Stimulated activated CD4-positive, alpha-beta T cell treated with anti-CD3 and anti-CD28 coated beads, Interleukin-2, amount 100 ng/mL, for 24 hours (primary cell): Measurements from ENCODE around the gene APOBR.
A peak's percentile ranks its signal among the peaks of the same experiment; 100 is the strongest.
"Not testable (repeated sequence)": the region's sequence is repeated elsewhere in the genome, so short reads cannot be mapped to it uniquely, and the experiment has no call there.

Experiments
- DNase-seq, 2 donors: peaks; one replicate each; pipeline ENCODE4 v3.0.0-alpha.2; 2020

The APOBR gene

GRCh38 chr16:28494121-28494851 lies at the start of gene APOBR:
Gene APOBR, plus strand, starts transcription at chr16:28494643. Its CDS starts 39 bp downstream, at chr16:28494682.
- peak; percentile 77 to 86 for DNase-seq

- DNase-seq: not testable (repeated sequence)
Observed at GRCh38 chr16:28446388-28446787, 48.1 kb upstream of the APOBR start.

DNA sequence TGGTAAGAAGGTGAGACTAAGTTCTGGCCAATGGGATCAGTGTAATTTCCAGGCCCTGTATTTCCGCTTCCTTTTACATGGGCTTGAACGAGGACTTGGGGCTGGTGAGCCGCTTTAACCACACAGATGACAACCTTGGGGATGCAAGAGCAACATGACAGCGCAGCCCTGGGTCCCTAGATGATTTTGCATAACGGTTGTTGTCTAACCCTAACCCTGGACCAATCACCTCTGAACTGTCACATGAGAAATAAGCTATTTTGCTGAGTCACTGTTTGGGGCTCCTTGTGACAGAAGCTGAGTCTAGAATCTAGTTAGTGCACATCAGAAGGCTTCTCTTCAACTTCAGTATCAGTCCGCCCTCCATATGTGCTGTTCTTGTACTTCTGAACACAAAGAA lies 47.4 kb upstream of the APOBR start:
- DNase-seq: not testable (repeated sequence)

GRCh38 chr16:28473714-28474265 lies 20.7 kb upstream of the APOBR start:
- DNase-seq: peak in 1 of 2 donors; percentile 7

- no peak for DNase-seq
Observed at GRCh38 chr16:28475221-28475620, 19.2 kb upstream of the APOBR start.

DNA sequence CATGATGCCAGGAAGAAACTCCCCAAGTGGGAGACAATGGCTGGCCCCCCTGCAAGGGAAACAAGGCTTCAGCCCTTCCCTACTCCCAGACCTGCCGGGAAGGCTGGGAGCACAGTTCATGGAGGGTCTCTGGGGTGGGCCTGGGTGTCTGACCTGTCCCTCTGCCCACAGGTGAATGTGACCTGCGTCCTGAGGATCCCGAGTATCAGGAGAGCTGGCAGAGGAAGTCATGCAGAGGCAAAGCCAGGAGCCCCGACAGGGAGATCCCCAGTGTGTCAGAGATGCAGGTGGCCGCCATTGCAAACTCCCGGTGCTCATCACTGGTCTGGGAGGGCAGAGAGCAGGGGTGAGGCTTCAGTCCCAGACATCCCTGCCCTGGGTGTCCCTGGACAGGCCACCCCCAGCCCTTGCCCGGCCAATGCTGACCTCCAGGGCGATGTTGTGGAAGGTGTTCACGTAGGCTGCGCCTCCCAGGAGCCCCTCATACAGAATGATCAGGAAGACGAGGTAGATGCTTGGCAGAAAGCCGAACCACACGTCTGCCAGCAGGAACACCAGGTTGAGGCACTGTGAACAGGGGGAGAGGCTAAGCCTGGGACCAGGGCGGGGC lies 17.0 kb upstream of the APOBR start:
- DNase-seq: no peak

- DNase-seq: no peak
Observed at GRCh38 chr16:28478506-28479180, 15.8 kb upstream of the APOBR start.

- no peak for DNase-seq
Observed at GRCh38 chr16:28482026-28482425, 12.4 kb upstream of the APOBR start.

- DNase-seq: not testable (repeated sequence)
Observed at GRCh38 chr16:28483361-28483760, 11.1 kb upstream of the APOBR start.

DNA sequence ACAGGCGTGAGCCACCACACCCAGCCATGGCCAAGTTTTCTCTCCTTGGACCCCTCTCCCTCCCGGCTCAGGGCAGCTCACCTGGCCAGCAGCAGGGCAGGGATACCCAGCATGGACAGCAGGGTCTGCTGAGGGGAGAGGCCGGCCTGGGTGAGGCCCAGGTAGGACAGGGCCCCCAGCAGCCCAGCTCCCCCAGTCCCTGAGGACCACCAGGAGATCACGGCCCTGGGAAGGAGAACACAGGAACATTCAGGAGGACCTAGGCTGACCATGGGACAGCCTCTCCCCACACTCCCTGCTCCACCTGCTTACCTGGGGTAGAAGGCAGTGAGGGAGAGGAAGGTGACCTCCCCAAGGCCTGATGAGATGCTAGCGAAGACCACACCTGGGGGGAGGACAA lies 8.2 kb upstream of the APOBR start:
- no peak for DNase-seq

- peak; percentile 23 to 30 for DNase-seq
Observed at GRCh38 chr16:28491230-28491969, 3.0 kb upstream of the APOBR start.

DNA sequence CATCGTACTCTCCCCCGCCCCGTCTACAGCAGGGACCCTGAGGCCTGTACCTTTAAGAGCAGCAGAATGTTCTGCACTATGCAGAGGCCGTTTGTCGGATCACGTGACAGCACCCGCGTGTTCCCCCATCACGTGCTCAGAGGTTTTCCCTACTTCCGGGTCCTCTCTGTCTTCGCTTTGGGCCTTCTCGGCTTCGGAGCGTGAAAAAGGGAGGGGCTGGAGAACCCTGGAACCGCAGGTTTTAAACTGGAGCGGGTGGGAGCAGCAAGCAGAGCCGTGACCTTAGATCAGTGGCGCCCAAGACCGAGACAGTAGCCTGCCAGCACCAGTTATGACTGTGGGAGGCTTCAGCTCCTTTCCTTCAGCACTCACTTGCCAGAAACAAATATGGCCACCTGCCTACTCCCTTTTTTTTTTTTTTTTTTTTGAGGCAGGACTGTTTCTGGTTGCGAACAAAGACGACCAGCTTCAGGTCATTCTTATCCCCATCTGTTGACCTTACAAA lies 2.4 kb upstream of the APOBR start, which contains the start of gene CLN3:
Gene CLN3 (minus strand): TSS at position 105 of the 505 bp plus-strand sequence. CDS start 315 bp downstream, outside the sequence.
- DNase-seq: peak; percentile 83 to 87

GRCh38 chr16:28492511-28492910 lies 1.9 kb upstream of the APOBR start:
- no peak for DNase-seq

GRCh38 chr16:28495098-28495793 lies 803 bp downstream of the APOBR start:
- DNase-seq: no peak

- no peak for DNase-seq
Observed at GRCh38 chr16:28495795-28496749, 1.6 kb downstream of the APOBR start.

GRCh38 chr16:28496844-28497243 lies 2.4 kb downstream of the APOBR start:
- DNase-seq: no peak

DNA sequence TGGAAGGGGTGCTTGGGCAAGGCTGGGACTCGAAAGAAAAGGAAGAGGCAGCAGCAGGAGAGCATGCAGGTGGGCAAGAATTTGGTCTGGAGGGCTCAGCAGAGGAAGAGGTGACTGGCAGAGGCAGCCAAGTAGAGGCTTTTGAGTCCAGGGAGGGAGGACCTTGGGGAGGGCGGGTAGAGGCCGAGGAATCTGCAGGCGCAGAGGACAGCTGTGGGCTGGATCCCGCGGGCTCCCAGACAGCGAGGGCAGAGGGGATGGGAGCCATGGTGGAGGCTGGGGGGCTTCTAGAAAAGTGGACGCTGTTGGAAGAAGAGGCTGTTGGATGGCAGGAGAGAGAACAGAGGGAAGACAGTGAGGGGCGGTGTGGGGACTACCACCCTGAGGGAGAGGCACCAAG lies 2.9 kb downstream of the APOBR start:
- no peak for DNase-seq

DNA sequence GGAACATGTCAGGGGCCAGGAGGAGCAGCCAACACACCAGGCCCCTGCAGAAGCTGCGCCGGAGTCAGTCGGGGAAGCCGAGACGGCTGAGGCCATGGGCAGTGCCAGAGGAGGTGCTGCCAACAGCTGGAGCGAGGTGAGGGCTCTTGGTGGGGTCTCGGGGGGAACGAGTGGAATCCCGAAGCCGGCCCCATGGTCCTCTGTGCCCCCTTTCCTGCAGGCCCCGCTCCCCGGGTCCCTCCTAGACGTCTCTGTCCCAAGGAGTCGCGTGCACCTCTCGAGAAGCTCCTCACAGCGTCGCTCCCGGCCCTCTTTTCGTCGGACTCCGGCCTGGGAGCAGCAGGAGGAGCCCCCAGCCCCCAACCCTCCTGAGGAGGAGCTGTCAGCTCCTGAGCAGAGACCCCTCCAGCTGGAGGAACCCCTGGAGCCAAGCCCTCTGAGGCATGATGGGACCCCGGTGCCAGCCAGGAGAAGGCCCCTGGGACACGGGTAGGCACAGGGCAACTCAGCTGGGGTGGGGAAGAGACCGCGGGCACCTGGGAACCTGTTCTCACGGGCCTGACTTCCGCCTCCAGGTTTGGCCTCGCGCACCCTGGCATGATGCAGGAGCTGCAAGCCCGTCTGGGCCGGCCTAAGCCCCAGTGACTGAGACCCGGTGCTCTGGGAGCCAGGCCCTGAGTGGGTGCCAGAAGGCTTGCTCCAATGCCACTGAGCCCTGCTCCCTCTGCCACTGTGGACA lies 3.6 kb downstream of the APOBR start:
- DNase-seq: no peak

DNA sequence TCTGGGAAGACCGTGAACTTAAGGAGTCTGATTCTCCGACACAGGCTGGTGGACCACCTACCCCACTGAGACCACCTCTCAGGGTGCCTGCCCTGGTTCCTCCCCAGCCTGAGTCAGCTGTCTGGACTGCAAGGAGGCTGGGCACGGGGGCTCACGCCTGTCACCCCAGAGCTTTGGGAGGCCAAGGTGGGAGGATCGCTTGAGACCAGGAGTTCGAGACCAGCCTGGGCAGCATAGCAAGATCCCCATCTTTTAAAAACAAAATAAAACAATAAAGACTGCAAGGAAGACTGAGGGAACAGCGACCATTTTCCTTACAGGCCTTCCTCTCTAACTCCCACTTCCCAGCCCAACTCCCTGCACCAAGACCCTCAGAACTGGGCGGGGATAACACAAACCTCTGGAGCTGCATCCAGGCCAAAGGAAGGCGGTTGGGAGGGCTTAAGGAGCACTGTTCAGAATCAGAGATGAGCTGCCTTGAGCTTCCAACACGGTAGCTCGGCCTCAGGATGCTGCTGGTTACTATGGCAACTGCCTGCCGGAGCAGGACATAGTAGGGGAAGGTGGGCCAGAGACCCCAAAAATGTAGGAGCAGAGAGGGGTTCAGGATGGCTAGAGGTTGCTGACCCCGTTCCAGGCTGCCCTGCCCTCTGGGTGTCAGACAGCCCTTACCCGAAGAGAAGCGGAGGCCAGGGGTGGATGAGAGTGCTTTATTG lies 4.4 kb downstream of the APOBR start:
- DNase-seq: no peak
